A549 (cell line): ENCODE measurements around the gene LRGUK. TPM values are rescaled to one million over a fixed set of nuclear protein-coding genes. Genes with fewer than 3 reads are reported as not detected.
A peak's percentile ranks its signal among the peaks of the same experiment; 100 is the strongest.

Experiments
- ATAC-seq, 2 experiments: fragments of 200-7000 bp in 1 of 2; fragments of >200 bp in 1 of 2; cut with Nextera tagmentation in 1 of 2; cut with Tn5 transposase in 1 of 2; 3 replicates each; pipeline versions ENCODE4 v1.8.0 to v1.9.1; 2018 to 2020; ENCODE audit warnings: mild to moderate bottlenecking in 1 of 2, moderate library complexity in 1 of 2
- CTCF ChIA-PET: fragments of 300-600 bp; sonication (Branson Sonifier 250); formaldehyde crosslinking; extraction: SDS; loops from one replicate; lab custom pipeline; 2021; ENCODE audit warnings: antibody characterized with exemption, inconsistent platforms; lab: Yijun Ruan, JAX
- POLR2A ChIA-PET: fragments of 350-600 bp; formaldehyde crosslinking; extraction: SDS; loops from one replicate; lab custom pipeline; 2021; ENCODE audit warnings: antibody characterized with exemption, inconsistent platforms; lab: Yijun Ruan, JAX
- DNase-seq, 2 experiments: peaks; one replicate each; pipeline versions ENCODE4 v3.0.0 to v3.0.0-alpha.2; 2011 to 2016; ENCODE audit warnings: low read depth in 1 of 2, low spot score in 1 of 2
- FAIRE-seq: peaks from 2 replicates; lab custom pipeline; 2011; peaks lifted over from hg19 to GRCh38; lab: Jason Lieb, UNC
- H3K27ac ChIP-seq, 2 experiments: fragments of >200 bp; sonication (Bioruptor Twin); formaldehyde crosslinking; 3 replicates each; pipeline ENCODE4 v1.5.1; 2016 to 2017
- H3K4me1 ChIP-seq: fragments of >200 bp; sonication (Bioruptor Twin); formaldehyde crosslinking; 3 replicates; pipeline ENCODE4 v1.6.1; 2016
- H3K4me2 ChIP-seq: fragments of >200 bp; sonication (Bioruptor Twin); formaldehyde crosslinking; 3 replicates; pipeline ENCODE4 v1.6.1; 2016
- H3K4me3 ChIP-seq: fragments of >200 bp; sonication (Bioruptor Twin); formaldehyde crosslinking; 3 replicates; pipeline ENCODE4 v1.5.1; 2016
- H3K9me3 ChIP-seq: fragments of >200 bp; sonication (Bioruptor Twin); formaldehyde crosslinking; 3 replicates; pipeline ENCODE4 v1.6.1; 2016
- CBX2 ChIP-seq: fragments of 200-600 bp; sonication (generic); IDR thresholded peaks from 2 replicates; pipeline ENCODE4 v1.6.1; 2016; ENCODE audit warnings: low read depth, mild to moderate bottlenecking, borderline replicate concordance
- CBX8 ChIP-seq: fragments of 200-600 bp; sonication (generic); IDR thresholded peaks from 2 replicates; pipeline ENCODE4 v1.6.1; 2016
- CEBPB ChIP-seq, 2 experiments: fragments of >200 bp in 1 of 2; sonication (Bioruptor Twin) in 1 of 2; formaldehyde crosslinking in 1 of 2; IDR thresholded peaks; 2 replicates each; pipeline ENCODE4 v1.6.1; 2012 to 2016
- CHD2 ChIP-seq: fragments of 150-350 bp; IDR thresholded peaks from 2 replicates; pipeline ENCODE4 v1.6.1; 2014; ENCODE audit warnings: low read length; ENCODE audit not compliant: partially characterized antibody
- CHD4 ChIP-seq: fragments of 200-600 bp; sonication (generic); IDR thresholded peaks from 2 replicates; pipeline ENCODE4 v1.6.1; 2016; ENCODE audit warnings: antibody characterized with exemption, mild to moderate bottlenecking, borderline replicate concordance
- E2F6 ChIP-seq: IDR thresholded peaks from 2 replicates; pipeline ENCODE4 v1.6.1; 2012; ENCODE audit warnings: low read depth, borderline replicate concordance
- EHF ChIP-seq: fragments of 250-450 bp; sonication (Bioruptor Pico); IDR thresholded peaks from 2 replicates; pipeline ENCODE4 v1.5.0; 2020; ENCODE audit warnings: mild to moderate bottlenecking
- EHMT2 ChIP-seq: fragments of 200-600 bp; sonication (generic); IDR thresholded peaks from 2 replicates; pipeline ENCODE4 v1.6.1; 2016; ENCODE audit warnings: antibody characterized with exemption, low read depth, mild to moderate bottlenecking, moderate library complexity
- FOXS1 ChIP-seq: fragments of 250-450 bp; sonication (Bioruptor Pico); IDR thresholded peaks from 2 replicates; pipeline ENCODE4 v1.5.0; 2020; ENCODE audit warnings: mild to moderate bottlenecking, moderate library complexity
- GATA3 ChIP-seq: IDR thresholded peaks from 2 replicates; pipeline ENCODE4 v1.6.1; 2012; ENCODE audit warnings: borderline replicate concordance
- HOXA7 ChIP-seq: fragments of 250-450 bp; sonication (Bioruptor Pico); IDR thresholded peaks from 2 replicates; pipeline ENCODE4 v1.5.0; 2020; ENCODE audit warnings: mild to moderate bottlenecking, moderate library complexity
- JUN ChIP-seq, 2 experiments: fragments of >200 bp; sonication (Bioruptor Twin); formaldehyde crosslinking; IDR thresholded peaks; 2 replicates in 1 of 2; 3 replicates in 1 of 2; pipeline ENCODE4 v1.6.1; 2016 to 2017
- KDM1A ChIP-seq: fragments of 200-600 bp; sonication (generic); IDR thresholded peaks from 2 replicates; pipeline ENCODE4 v1.6.1; 2016; ENCODE audit warnings: low read depth, mild to moderate bottlenecking
- KDM5A ChIP-seq: fragments of 200-600 bp; sonication (generic); IDR thresholded peaks from 2 replicates; pipeline ENCODE4 v1.6.1; 2016; ENCODE audit warnings: antibody characterized with exemption, mild to moderate bottlenecking
- MAX ChIP-seq: IDR thresholded peaks from 2 replicates; pipeline ENCODE4 v1.6.1; 2012
- MAZ ChIP-seq: fragments of 150-350 bp; IDR thresholded peaks from 2 replicates; pipeline ENCODE4 v1.6.1; 2014; ENCODE audit warnings: antibody characterized with exemption, low read depth, low read length, borderline replicate concordance
- NFE2L2 ChIP-seq: fragments of 150-350 bp; conservative IDR thresholded peaks from 2 replicates; pipeline ENCODE4 v1.6.1; 2014; ENCODE audit warnings: low read length
- NPAS2 ChIP-seq: fragments of 250-450 bp; sonication (Bioruptor Pico); IDR thresholded peaks from 2 replicates; pipeline ENCODE4 v1.8.0; 2022; ENCODE audit warnings: mild to moderate bottlenecking, moderate library complexity, borderline replicate concordance
- NR3C1 ChIP-seq: fragments of >200 bp; sonication (Bioruptor Twin); formaldehyde crosslinking; IDR thresholded peaks from 3 replicates; pipeline ENCODE4 v1.6.1; 2017
- POLR2AphosphoS2 ChIP-seq: conservative IDR thresholded peaks from 2 replicates; pipeline ENCODE4 v1.6.1; 2012; ENCODE audit warnings: low read length, improper control_type of control experiment, inconsistent platforms
- RARB ChIP-seq: fragments of 250-450 bp; sonication (Bioruptor Pico); IDR thresholded peaks from 2 replicates; pipeline ENCODE4 v1.8.0; 2021; ENCODE audit warnings: mild to moderate bottlenecking, moderate library complexity
- RCOR1 ChIP-seq: fragments of 150-350 bp; IDR thresholded peaks from 2 replicates; pipeline ENCODE4 v1.6.1; 2014; ENCODE audit warnings: antibody characterized with exemption, low read length, low read depth
- RFX5 ChIP-seq: fragments of 450-650 bp; IDR thresholded peaks from 2 replicates; pipeline ENCODE4 v1.7.1; 2014; ENCODE audit warnings: antibody characterized with exemption, mild to moderate bottlenecking, moderate library complexity
- SMC3 ChIP-seq: fragments of >200 bp; sonication (Bioruptor Twin); formaldehyde crosslinking; IDR thresholded peaks from 3 replicates; pipeline ENCODE4 v1.6.1; 2018; ENCODE audit warnings: inconsistent platforms
- SREBF2 ChIP-seq: fragments of 450-650 bp; IDR thresholded peaks from 2 replicates; pipeline ENCODE4 v1.6.1; 2014; ENCODE audit warnings: mild to moderate bottlenecking, moderate library complexity
- ZC3H11A ChIP-seq: fragments of 450-650 bp; IDR thresholded peaks from 2 replicates; pipeline ENCODE4 v1.6.1; 2014; ENCODE audit warnings: antibody characterized with exemption, mild to moderate bottlenecking
- ZFP36 ChIP-seq: fragments of 450-650 bp; IDR thresholded peaks from 2 replicates; pipeline ENCODE4 v1.6.1; 2014; ENCODE audit warnings: borderline replicate concordance; ENCODE audit not compliant: partially characterized antibody
- WGBS: methylation state at CpG from one replicate; pipeline ENCODE4 v1.1.6; 2017; ENCODE audit errors: missing lambda C conversion rate; 5-methylcytosine and 5-hydroxymethylcytosine counted together
- polyA plus RNA-seq, 4 experiments: library from polyadenylated mRNA; depleted of rRNA in 3 of 4; stranded (reverse); fragments of >200 nt; fragmentation: RNase III in 1 of 4; extraction: RNeasy Plus Mini Kit Qiagen cat#74134 plus additional on column Dnase treatment in 1 of 4; gene quantifications; 2 replicates in 3 of 4; 3 replicates in 1 of 4; pipeline ENCODE4 v1.2.3, GENCODE V29; 2011 to 2017
- TF ChIP-seq, protein P1 (sequence below): fragments of 250-450 bp; sonication (Bioruptor Pico); IDR thresholded peaks from 2 replicates; pipeline ENCODE4 v1.5.0; 2021; ENCODE audit warnings: mild to moderate bottlenecking, moderate library complexity, borderline replicate concordance
- TF ChIP-seq, protein P2 (sequence below): IDR thresholded peaks from 2 replicates; pipeline ENCODE4 v1.6.1; 2012
- TF ChIP-seq, protein P3 (sequence below): fragments of >200 bp; sonication (Bioruptor Twin); formaldehyde crosslinking; IDR thresholded peaks from 3 replicates; pipeline ENCODE4 v1.6.1; 2016
- TF ChIP-seq, protein P4 (sequence below): fragments of >200 bp; sonication (Bioruptor Twin); formaldehyde crosslinking; IDR thresholded peaks from 3 replicates; pipeline ENCODE4 v1.5.1; 2016

Gene LRGUK
- polyA plus RNA-seq, 2 of the 4 experiments (the other 2 are of a cell fraction), result 0.28 to 0.32 TPM

- no peak overlapping the region for H3K4me2 ChIP-seq
- POLR2A ChIA-PET, result no interaction called here
- no peak overlapping the region for H3K27ac ChIP-seq
- no peak overlapping the region for H3K4me3 ChIP-seq
- DNase-seq, result no peak
- peak; percentile 61 for FAIRE-seq
- no peaks in the 10 kb centered on the region for H3K9me3 ChIP-seq
- H3K4me1 ChIP-seq, result peaks cover 9% of the 10 kb centered on the region
- ATAC-seq, result no peak
- 96% methylated on average over 4 of the region's 4 CpGs for WGBS
- CTCF ChIA-PET, result interaction anchor here (0.9 to 1.8 kb wide), 2 partner anchors 10 to 120 kb away, joined by 3 to 6 read pairs; no protein-coding TSS in a partner anchor
- TF ChIP-seq KDM1A, result no peak
- TF ChIP-seq MAX, result no peak
- TF ChIP-seq E2F6, result no peak
- TF ChIP-seq GATA3, result no peak
- no peak for TF ChIP-seq MAZ
- no peak for TF ChIP-seq NPAS2
- TF ChIP-seq KDM5A, result no peak
- TF ChIP-seq NR3C1, result no peak
- no peak for TF ChIP-seq RARB
- TF ChIP-seq, all 56 proteins: peak for 0
These were observed 184.7 kb downstream of the LRGUK start for GRCh38 chr7:134311807-134312206.

DNA sequence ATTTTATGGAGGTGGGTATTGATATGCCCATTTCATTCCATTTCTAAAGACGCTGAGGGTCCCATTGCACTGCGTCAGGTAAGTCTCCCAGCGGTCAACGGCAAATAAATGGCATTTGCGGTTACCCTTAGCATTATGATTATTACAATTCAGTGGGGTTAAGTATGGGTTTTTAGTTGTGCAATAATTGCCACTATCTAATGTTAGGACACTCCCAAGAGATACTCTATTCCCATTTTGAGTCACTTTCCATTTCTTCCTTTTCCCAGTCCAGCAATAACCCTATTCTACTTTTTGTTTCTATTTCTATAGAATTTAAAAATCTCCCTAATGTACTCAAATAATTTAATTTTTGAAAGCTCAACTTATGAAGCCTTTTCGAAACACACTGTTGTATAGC lies 185.6 kb downstream of the LRGUK start:
- Histone ChIP-seq H3K27ac (no peak overlapping the region), H3K4me2 (no peak overlapping the region), H3K9me3 (no peaks in the 10 kb centered on the region), H3K4me1 (peaks cover 14% of the 10 kb centered on the region), H3K4me3 (no peak overlapping the region)
- WGBS, result 86% methylated on average over 6 of the region's 6 CpGs
- no peak for ATAC-seq
- no peak for DNase-seq
- CTCF ChIA-PET, result interaction anchor here (1.0 to 1.6 kb wide), 2 partner anchors 42 to 45 kb away, joined by 3 to 5 read pairs; no protein-coding TSS in a partner anchor
- TF ChIP-seq, protein P1, sequence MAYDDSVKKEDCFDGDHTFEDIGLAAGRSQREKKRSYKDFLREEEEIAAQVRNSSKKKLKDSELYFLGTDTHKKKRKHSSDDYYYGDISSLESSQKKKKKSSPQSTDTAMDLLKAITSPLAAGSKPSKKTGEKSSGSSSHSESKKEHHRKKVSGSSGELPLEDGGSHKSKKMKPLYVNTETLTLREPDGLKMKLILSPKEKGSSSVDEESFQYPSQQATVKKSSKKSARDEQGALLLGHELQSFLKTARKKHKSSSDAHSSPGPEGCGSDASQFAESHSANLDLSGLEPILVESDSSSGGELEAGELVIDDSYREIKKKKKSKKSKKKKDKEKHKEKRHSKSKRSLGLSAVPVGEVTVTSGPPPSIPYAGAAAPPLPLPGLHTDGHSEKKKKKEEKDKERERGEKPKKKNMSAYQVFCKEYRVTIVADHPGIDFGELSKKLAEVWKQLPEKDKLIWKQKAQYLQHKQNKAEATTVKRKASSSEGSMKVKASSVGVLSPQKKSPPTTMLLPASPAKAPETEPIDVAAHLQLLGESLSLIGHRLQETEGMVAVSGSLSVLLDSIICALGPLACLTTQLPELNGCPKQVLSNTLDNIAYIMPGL (CRISPR knock-in tag), result no peak
- TF ChIP-seq HOXA7 (CRISPR knock-in tag) (no peak), FOXS1 (no peak), SMC3 (no peak), ZFP36 (no peak), RFX5 (no peak), NFE2L2 (no peak), EHMT2 (no peak), SREBF2 (no peak), CEBPB (IDR thresholded peaks at IDR 0.05) (no peak), RCOR1 (no peak), CHD2 (no peak)
- TF ChIP-seq, protein P2, sequence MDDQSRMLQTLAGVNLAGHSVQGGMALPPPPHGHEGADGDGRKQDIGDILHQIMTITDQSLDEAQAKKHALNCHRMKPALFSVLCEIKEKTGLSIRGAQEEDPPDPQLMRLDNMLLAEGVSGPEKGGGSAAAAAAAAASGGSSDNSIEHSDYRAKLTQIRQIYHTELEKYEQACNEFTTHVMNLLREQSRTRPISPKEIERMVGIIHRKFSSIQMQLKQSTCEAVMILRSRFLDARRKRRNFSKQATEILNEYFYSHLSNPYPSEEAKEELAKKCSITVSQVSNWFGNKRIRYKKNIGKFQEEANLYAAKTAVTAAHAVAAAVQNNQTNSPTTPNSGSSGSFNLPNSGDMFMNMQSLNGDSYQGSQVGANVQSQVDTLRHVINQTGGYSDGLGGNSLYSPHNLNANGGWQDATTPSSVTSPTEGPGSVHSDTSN, result no peak
- peak; percentile 18 for FAIRE-seq
- POLR2A ChIA-PET, result no interaction called here

GRCh38 chr7:134313543-134313942 lies 186.4 kb downstream of the LRGUK start:
- H3K27ac ChIP-seq, result no peak overlapping the region
- H3K4me3 ChIP-seq, result no peak overlapping the region
- peaks cover 14% of the 10 kb centered on the region for H3K4me1 ChIP-seq
- FAIRE-seq, result no peak
- 95% methylated on average over 1 of the region's 1 CpG for WGBS
- ChIA-PET CTCF (interaction anchor here (1.0 to 1.8 kb wide), 6 partner anchors 12 to 172 kb away, joined by 3 to 5 read pairs (median 4); no protein-coding TSS in a partner anchor), POLR2A (no interaction called here)
- no peaks in the 10 kb centered on the region for H3K9me3 ChIP-seq
- no peak for ATAC-seq
- no peak for DNase-seq
- H3K4me2 ChIP-seq, result no peak overlapping the region
- no peak for TF ChIP-seq CBX2
- TF ChIP-seq SMC3, result no peak
- no peak for TF ChIP-seq CHD4
- no peak for TF ChIP-seq ZC3H11A
- TF ChIP-seq, protein P3, sequence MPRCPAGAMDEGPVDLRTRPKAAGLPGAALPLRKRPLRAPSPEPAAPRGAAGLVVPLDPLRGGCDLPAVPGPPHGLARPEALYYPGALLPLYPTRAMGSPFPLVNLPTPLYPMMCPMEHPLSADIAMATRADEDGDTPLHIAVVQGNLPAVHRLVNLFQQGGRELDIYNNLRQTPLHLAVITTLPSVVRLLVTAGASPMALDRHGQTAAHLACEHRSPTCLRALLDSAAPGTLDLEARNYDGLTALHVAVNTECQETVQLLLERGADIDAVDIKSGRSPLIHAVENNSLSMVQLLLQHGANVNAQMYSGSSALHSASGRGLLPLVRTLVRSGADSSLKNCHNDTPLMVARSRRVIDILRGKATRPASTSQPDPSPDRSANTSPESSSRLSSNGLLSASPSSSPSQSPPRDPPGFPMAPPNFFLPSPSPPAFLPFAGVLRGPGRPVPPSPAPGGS, result no peak
- TF ChIP-seq E2F6, result no peak
- TF ChIP-seq JUN (IDR thresholded peaks at IDR 0.05), result no peak
- no peak for TF ChIP-seq CHD2
- TF ChIP-seq EHF (CRISPR knock-in tag), result no peak
- TF ChIP-seq POLR2AphosphoS2, result no peak
- TF ChIP-seq CEBPB (IDR thresholded peaks at IDR 0.05), result no peak
- TF ChIP-seq CBX8, result no peak
- TF ChIP-seq, protein P4, sequence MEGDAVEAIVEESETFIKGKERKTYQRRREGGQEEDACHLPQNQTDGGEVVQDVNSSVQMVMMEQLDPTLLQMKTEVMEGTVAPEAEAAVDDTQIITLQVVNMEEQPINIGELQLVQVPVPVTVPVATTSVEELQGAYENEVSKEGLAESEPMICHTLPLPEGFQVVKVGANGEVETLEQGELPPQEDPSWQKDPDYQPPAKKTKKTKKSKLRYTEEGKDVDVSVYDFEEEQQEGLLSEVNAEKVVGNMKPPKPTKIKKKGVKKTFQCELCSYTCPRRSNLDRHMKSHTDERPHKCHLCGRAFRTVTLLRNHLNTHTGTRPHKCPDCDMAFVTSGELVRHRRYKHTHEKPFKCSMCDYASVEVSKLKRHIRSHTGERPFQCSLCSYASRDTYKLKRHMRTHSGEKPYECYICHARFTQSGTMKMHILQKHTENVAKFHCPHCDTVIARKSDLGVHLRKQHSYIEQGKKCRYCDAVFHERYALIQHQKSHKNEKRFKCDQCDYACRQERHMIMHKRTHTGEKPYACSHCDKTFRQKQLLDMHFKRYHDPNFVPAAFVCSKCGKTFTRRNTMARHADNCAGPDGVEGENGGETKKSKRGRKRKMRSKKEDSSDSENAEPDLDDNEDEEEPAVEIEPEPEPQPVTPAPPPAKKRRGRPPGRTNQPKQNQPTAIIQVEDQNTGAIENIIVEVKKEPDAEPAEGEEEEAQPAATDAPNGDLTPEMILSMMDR, result no peak
